GM12878 (cell line): ENCODE measurements around the gene CCL14. TPM values are rescaled to one million over a fixed set of nuclear protein-coding genes. Genes with fewer than 3 reads are reported as not detected.

Experiments used
- ATAC-seq: fragments of 200-7000 bp; cut with Tn5 transposase; 3 replicates; pipeline ENCODE4 v1.9.1; 2020; ENCODE audit warnings: mild to moderate bottlenecking, moderate library complexity
- Bru-seq: library from RNA; stranded (reverse); fragments of 400-500 nt; gene quantifications from one replicate; lab custom pipeline; 2021; lab: Mats Ljungman, UMichigan
- BruChase-seq, 2 experiments: library from RNA; stranded (reverse); fragments of 400-500 nt; gene quantifications; one replicate each; lab custom pipeline; 2021; lab: Mats Ljungman, UMichigan
- BruUV-seq: library from RNA; stranded (reverse); fragments of 400-500 nt; replicated peaks from 2 replicates; lab custom pipeline; 2021; lab: Mats Ljungman, UMichigan
- CTCF ChIA-PET: fragments of 300-600 bp; sonication (Branson Sonifier 250); formaldehyde crosslinking; extraction: SDS; loops from one replicate; lab custom pipeline; 2021; ENCODE audit warnings: inconsistent platforms; lab: Yijun Ruan, JAX
- POLR2A ChIA-PET: fragments of 350-600 bp; formaldehyde crosslinking; extraction: SDS; loops from one replicate; lab custom pipeline; 2021; ENCODE audit warnings: inconsistent platforms; lab: Charles Lee
- RAD21 ChIA-PET: fragments of 300-600 bp; sonication (Branson Sonifier 250); formaldehyde crosslinking; loops from one replicate; lab custom pipeline; 2023; ENCODE audit warnings: antibody characterized with exemption; ENCODE audit not compliant: unreplicated experiment; lab: Charles Lee
- SMC1A ChIA-PET: fragments of 300-600 bp; sonication (Branson Sonifier 250); formaldehyde crosslinking; loops from one replicate; lab custom pipeline; 2023; ENCODE audit not compliant: unreplicated experiment, uncharacterized antibody; lab: Charles Lee
- DNase-seq: peaks from one replicate; pipeline ENCODE4 v3.0.0-alpha.2; 2011; ENCODE audit warnings: low read depth, low spot score
- FAIRE-seq: peaks from 3 replicates; lab custom pipeline; 2011; peaks lifted over from hg19 to GRCh38; lab: Jason Lieb, UNC
- H2AFZ ChIP-seq: 2 replicates; pipeline ENCODE4 v1.6.0; 2011; ENCODE audit warnings: low read depth, low read length, control low read depth; ENCODE audit not compliant: control insufficient read depth
- H3K27ac ChIP-seq: 2 replicates; pipeline ENCODE4 v1.5.1; 2011; ENCODE audit warnings: control low read depth; ENCODE audit not compliant: control insufficient read depth, insufficient read depth
- H3K27me3 ChIP-seq, 2 experiments: replicated peaks in 1 of 2; 2 replicates each; pipeline versions ENCODE4 v1.6.0 to v1.6.1; 2011; ENCODE audit warnings: low read length in 1 of 2; ENCODE audit not compliant: control insufficient read depth in 2 of 2, insufficient read depth in 2 of 2
- H3K36me3 ChIP-seq, 2 experiments: 2 replicates each; pipeline ENCODE4 v1.5.1; 2011; ENCODE audit warnings: low read length in 1 of 2; ENCODE audit not compliant: control insufficient read depth in 2 of 2, insufficient read depth in 2 of 2
- H3K4me1 ChIP-seq: 2 replicates; pipeline ENCODE4 v1.6.1; 2011; ENCODE audit warnings: mild to moderate bottlenecking, low read length, moderate library complexity, mixed read lengths; ENCODE audit not compliant: control insufficient read depth, insufficient read depth
- H3K4me2 ChIP-seq: 2 replicates; pipeline ENCODE4 v1.6.0; 2011; ENCODE audit warnings: control low read depth; ENCODE audit not compliant: control insufficient read depth, insufficient read depth
- H3K4me3 ChIP-seq: fragments of 200-600 bp; sonication (generic); 2 replicates; pipeline ENCODE4 v1.5.1; 2016
- H3K79me2 ChIP-seq: 2 replicates; pipeline ENCODE4 v1.6.0; 2011; ENCODE audit warnings: low read length; ENCODE audit not compliant: control insufficient read depth, insufficient read depth
- H3K9ac ChIP-seq: 2 replicates; pipeline ENCODE4 v1.8.0; 2011; ENCODE audit warnings: low read length, control low read depth, mixed read lengths; ENCODE audit not compliant: control insufficient read depth, insufficient read depth
- H3K9me3 ChIP-seq: replicated peaks from 3 replicates; pipeline ENCODE4 v1.5.1; 2011; ENCODE audit warnings: mild to moderate bottlenecking, low read length; ENCODE audit not compliant: control insufficient read depth, insufficient read depth
- H4K20me1 ChIP-seq: 2 replicates; pipeline ENCODE4 v1.6.0; 2011; ENCODE audit not compliant: control insufficient read depth, insufficient read depth
- BMI1 ChIP-seq: fragments of 450-650 bp; IDR thresholded peaks from 2 replicates; pipeline ENCODE4 v1.6.1; 2016; ENCODE audit warnings: mild to moderate bottlenecking, moderate library complexity, borderline replicate concordance
- CBX3 ChIP-seq: fragments of 200-600 bp; sonication (generic); IDR thresholded peaks from 2 replicates; pipeline ENCODE4 v1.6.1; 2016; ENCODE audit warnings: low read depth, borderline replicate concordance
- NFIC ChIP-seq: IDR thresholded peaks from 2 replicates; pipeline ENCODE4 v1.6.1; 2012; ENCODE audit warnings: low read depth, mild to moderate bottlenecking, inconsistent platforms, low read length, moderate library complexity
- NR2C2 ChIP-seq: IDR thresholded peaks from 2 replicates; pipeline ENCODE4 v1.6.1; 2011; ENCODE audit warnings: borderline replicate concordance, low read depth; ENCODE audit not compliant: control insufficient read depth, insufficient read length
- RAD51 ChIP-seq: fragments of 450-650 bp; IDR thresholded peaks from 2 replicates; pipeline ENCODE4 v1.6.1; 2016; ENCODE audit warnings: moderate library complexity, mild to moderate bottlenecking, inconsistent platforms
- SMARCA5 ChIP-seq: fragments of 450-650 bp; IDR thresholded peaks from 2 replicates; pipeline ENCODE4 v1.6.1; 2017; ENCODE audit warnings: mild to moderate bottlenecking
- SMC3 ChIP-seq: IDR thresholded peaks from 2 replicates; pipeline ENCODE4 v1.6.1; 2011; ENCODE audit warnings: low read length, improper control_type of control experiment, borderline replicate concordance
- SPI1 ChIP-seq: IDR thresholded peaks from 2 replicates; pipeline ENCODE4 v1.6.1; 2011; ENCODE audit warnings: low read depth, mild to moderate bottlenecking, low read length, moderate library complexity, borderline replicate concordance; ENCODE audit not compliant: insufficient read depth
- ZNF24 ChIP-seq: fragments of 450-650 bp; IDR thresholded peaks from 2 replicates; pipeline ENCODE4 v1.6.1; 2017; ENCODE audit warnings: antibody characterized with exemption, mild to moderate bottlenecking
- WGBS: methylation state at CpG from one replicate; pipeline ENCODE4 v1.1.6; 2016; ENCODE audit warnings: low lambda C conversion rate; ENCODE audit not compliant: insufficient replicate concordance, insufficient coverage; ENCODE audit errors: missing lambda C conversion rate; 5-methylcytosine and 5-hydroxymethylcytosine counted together
- in situ Hi-C: fragments of 300-500 bp; cut with MboI; formaldehyde crosslinking; loops from 9 replicates; pipeline ENCODE4 v1.14.3; 2018; ENCODE audit warnings: mixed read lengths
- intact Hi-C: fragments of 100-400 bp; cut with micrococcal nuclease; formaldehyde crosslinking; loops from one replicate; pipeline ENCODE4 v1.14.2; 2022; ENCODE audit not compliant: unreplicated experiment
- long read RNA-seq, 2 experiments: library from polyadenylated mRNA; unstranded; transcript quantifications; one replicate each; pipeline ENCODE4 v2.0.0, GENCODE V29; 2019 to 2020
- polyA minus RNA-seq, 3 experiments: library from RNA; depleted of rRNA, polyadenylated mRNA; stranded (reverse); fragments of >200 nt; gene quantifications; 2 replicates each; pipeline ENCODE4 v1.2.3, GENCODE V29; 2011
- polyA plus RNA-seq, 11 experiments: library from polyadenylated mRNA; depleted of rRNA in 4 of 11; unstranded in 6 of 11; stranded (reverse) in 5 of 11; fragments of >200 nt; fragmentation: Nextera tagmentation in 4 of 11; fragmentation: Illumina TruSeq in 1 of 11; extraction: Ambion mirVana in 4 of 11; extraction: Trizol in 1 of 11; gene quantifications; 1 replicate in 1 of 11; 2 replicates in 10 of 11; pipeline versions ENCODE4 v1.2.1 to v1.2.3, GENCODE V29; 2011 to 2016; ENCODE audit warnings: inconsistent platforms in 2 of 11, missing spikeins in 2 of 11, low read depth in 1 of 11
- total RNA-seq, 4 experiments: library from RNA; depleted of rRNA in 3 of 4; stranded (reverse); fragments of >200 nt in 3 of 4; fragmentation: Illumina TruSeq in 1 of 4; extraction: Trizol in 1 of 4; gene quantifications; 2 replicates each; pipeline versions ENCODE4 v1.2.1 to v1.2.3, GENCODE V29; 2013 to 2021
- TF ChIP-seq, protein P1 (sequence below): IDR thresholded peaks from 2 replicates; pipeline ENCODE4 v1.6.1; 2011; ENCODE audit warnings: mild to moderate bottlenecking, low read depth, low read length, moderate library complexity; ENCODE audit not compliant: insufficient replicate concordance

The CCL14 gene
- total RNA-seq (2013; cell fraction: nucleolus; rRNA removed) = not detected in 2 replicates
- total RNA-seq (2014; rRNA removed) (not detected in 2 replicates), total RNA-seq (2014; rRNA removed; fragmentation: Illumina TruSeq; extraction: Trizol) (not detected in 2 replicates), total RNA-seq (2021) (not detected in 2 replicates), polyA plus RNA-seq (2011; rRNA removed) (not detected in 2 replicates), polyA plus RNA-seq (2014; fragmentation: Illumina TruSeq; extraction: Trizol) (not detected in 2 replicates), polyA plus RNA-seq (2014; fragmentation: Nextera tagmentation; extraction: Ambion mirVana) (not detected), polyA plus RNA-seq (2014; rRNA removed) (not detected in 2 replicates), polyA plus RNA-seq (2016; fragmentation: Nextera tagmentation; extraction: Ambion mirVana) (not detected), polyA minus RNA-seq (2011; rRNA and poly(A)+ RNA removed) (not detected in 2 replicates), Bru-seq, nascent RNA (not detected), BruChase-seq, experiment 1, labeled RNA remaining after a 6-hour chase (not detected), BruChase-seq, experiment 2, labeled RNA remaining after a 2-hour chase (not detected)
- not detected for polyA plus RNA-seq (2011; ENCODE audit: low read depth)
- polyA plus RNA-seq (2011; cell fraction: cytosol; rRNA removed) = not detected in 2 replicates
- not detected in 2 replicates for polyA plus RNA-seq (2011; cell fraction: nucleus; rRNA removed)
- not detected in 2 replicates for polyA plus RNA-seq (2012)
- not detected in 2 replicates for polyA minus RNA-seq (2011; cell fraction: cytosol; rRNA and poly(A)+ RNA removed)
- polyA minus RNA-seq (2011; cell fraction: nucleus; rRNA and poly(A)+ RNA removed) = not detected in 2 replicates
- long read RNA-seq, experiment 1 = 0 reads
- long read RNA-seq, experiment 2 = 0 reads

DNA sequence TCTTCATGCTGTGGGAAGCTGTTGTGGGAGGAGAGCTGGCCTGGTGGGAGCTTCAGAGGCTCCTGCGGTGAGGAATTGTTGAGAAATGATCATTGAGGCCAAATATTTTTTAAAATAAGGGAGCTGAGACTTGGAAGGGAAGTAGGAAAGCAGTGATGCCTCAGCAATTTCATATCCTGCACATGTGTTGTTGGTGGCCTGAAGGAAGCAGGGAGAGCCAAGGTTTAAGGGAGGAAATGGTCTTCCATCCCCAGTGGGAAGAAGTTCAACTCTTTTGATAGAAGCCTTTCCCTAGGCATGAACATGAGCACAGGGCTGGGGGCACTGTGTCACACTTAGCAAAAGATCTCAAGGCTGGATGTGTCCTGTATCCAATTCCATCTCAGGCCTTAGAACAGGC lies at the start of gene CCL14:
TSS of gene CCL14 (minus strand) at position 87 of the 400 bp plus-strand sequence. CDS start at position 7, 80 bp downstream.
- Histone ChIP-seq H3K9me3 (peaks cover 2% of the 10 kb centered on the region; the same call in 2 of the 3 replicates), H3K27me3 (no peaks in the 10 kb centered on the region), H4K20me1 (no peaks in the 10 kb centered on the region), H3K27ac (no peak within 1 kb of the TSS), H3K36me3 (no peaks in the 10 kb centered on the region), H2AFZ (no peak within 1 kb of the TSS), H3K79me2 (no peaks in the 10 kb centered on the region), H3K4me3 (no peak within 1 kb of the TSS), H3K4me2 (no peak within 1 kb of the TSS), H3K9ac (no peak within 1 kb of the TSS), H3K4me1 (no peaks in the 10 kb centered on the region)
- no peak for TF ChIP-seq SMARCA5
- no peak for TF ChIP-seq SMC3
- FAIRE-seq (no peak), ATAC-seq (no peak), DNase-seq (no peak)
- CTCF ChIA-PET = interaction anchor here (1.6 to 1.8 kb wide), 2 partner anchors 71 to 162 kb away, joined by 3 to 7 read pairs; no protein-coding TSS in a partner anchor
- BruUV-seq = no TSS peak
- SMC1A ChIA-PET = interaction anchor here (0.9 to 1.7 kb wide), 5 partner anchors 9 to 163 kb away, joined by 3 to 8 read pairs (median 3); no protein-coding TSS in a partner anchor
- in situ Hi-C loops (no loop called here), intact Hi-C loops (no loop called here)
- 82% methylated on average over 1 of the region's 1 CpG for WGBS
- POLR2A ChIA-PET = no interaction called here
- RAD21 ChIA-PET = no interaction called here

DNA sequence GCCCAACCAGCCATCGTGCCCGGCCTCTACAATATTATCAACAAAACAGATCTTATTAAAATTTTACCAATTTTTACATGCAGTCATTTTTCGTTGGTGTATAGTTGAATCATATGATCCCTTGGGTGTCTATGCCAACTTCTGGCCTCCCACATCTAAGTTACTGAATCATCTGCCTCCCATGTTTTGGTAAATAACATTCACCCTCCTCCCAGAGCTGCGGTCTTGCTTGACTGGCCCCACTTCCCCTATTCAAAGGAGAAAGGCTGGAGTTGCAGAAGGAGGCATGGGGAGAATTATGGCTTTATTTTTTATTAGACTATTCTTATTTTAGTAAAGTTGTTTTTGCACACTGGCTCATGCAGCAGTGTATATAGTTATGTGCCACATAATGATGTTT lies 49.7 kb upstream of the CCL14 start:
- CTCF ChIA-PET = interaction anchor here (2.1 to 3.1 kb wide), 2 partner anchors 61 to 113 kb away, joined by 5 to 13 read pairs; no protein-coding TSS in a partner anchor
- intact Hi-C loops = no loop called here
- WGBS = 44% methylated on average over 4 of the region's 4 CpGs

More for the DNA sequence above, 49.7 kb upstream of the CCL14 start:
- ChIA-PET RAD21 (interaction anchor here (1.2 kb wide), 1 partner anchor 38 kb away, joined by 3 read pairs; no protein-coding TSS in a partner anchor), POLR2A (interaction anchor here (1.0 kb wide), 1 partner anchor 45 kb away, joined by 3 read pairs; no protein-coding TSS in a partner anchor), SMC1A (interaction anchor here (1.2 to 2.1 kb wide), 5 partner anchors 13 to 67 kb away, joined by 3 to 18 read pairs (median 3); no protein-coding TSS in a partner anchor)
- Histone ChIP-seq H3K9me3 (no peaks in the 10 kb centered on the region; the same call in 2 of the 3 replicates), H3K79me2 (no peaks in the 10 kb centered on the region), H3K4me1 (peaks cover 5% of the 10 kb centered on the region; the same call in 1 of the 2 replicates), H3K9ac (no peak overlapping the region), H4K20me1 (no peaks in the 10 kb centered on the region; the same call in 1 of the 2 replicates), H3K4me2 (no peak overlapping the region), H3K27me3 (no peaks in the 10 kb centered on the region), H3K4me3 (no peak overlapping the region), H3K36me3 (no peaks in the 10 kb centered on the region), H2AFZ (no peak overlapping the region), H3K27ac (no peak overlapping the region)
- no peak for DNase-seq
- no peak for FAIRE-seq
- peak; percentile 59; the same call in 1 of the 2 replicates for TF ChIP-seq SPI1
- TF ChIP-seq NFIC = no peak
- no peak for TF ChIP-seq RAD51
- TF ChIP-seq, protein P1, sequence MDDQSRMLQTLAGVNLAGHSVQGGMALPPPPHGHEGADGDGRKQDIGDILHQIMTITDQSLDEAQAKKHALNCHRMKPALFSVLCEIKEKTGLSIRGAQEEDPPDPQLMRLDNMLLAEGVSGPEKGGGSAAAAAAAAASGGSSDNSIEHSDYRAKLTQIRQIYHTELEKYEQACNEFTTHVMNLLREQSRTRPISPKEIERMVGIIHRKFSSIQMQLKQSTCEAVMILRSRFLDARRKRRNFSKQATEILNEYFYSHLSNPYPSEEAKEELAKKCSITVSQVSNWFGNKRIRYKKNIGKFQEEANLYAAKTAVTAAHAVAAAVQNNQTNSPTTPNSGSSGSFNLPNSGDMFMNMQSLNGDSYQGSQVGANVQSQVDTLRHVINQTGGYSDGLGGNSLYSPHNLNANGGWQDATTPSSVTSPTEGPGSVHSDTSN = no peak
- no peak for TF ChIP-seq ZNF24
- no peak for TF ChIP-seq BMI1
- TF ChIP-seq CBX3 = no peak
- no peak for TF ChIP-seq NR2C2
- no TSS peak for BruUV-seq
- in situ Hi-C loops = no loop called here
- ATAC-seq = no peak
